Stimulated activated CD4-positive, alpha-beta T cell treated with anti-CD3 and anti-CD28 coated beads, TNF-alpha, amount 100 ng/mL, for 1 hour (primary cell): Measurements from ENCODE around the gene ITK.

Source experiments
- DNase-seq, 3 donors: peaks; one replicate each; pipeline ENCODE4 v3.0.0-alpha.2; 2020; ENCODE audit warnings: low read depth in 3 of 3, low spot score in 1 of 3

Gene ITK

DNA sequence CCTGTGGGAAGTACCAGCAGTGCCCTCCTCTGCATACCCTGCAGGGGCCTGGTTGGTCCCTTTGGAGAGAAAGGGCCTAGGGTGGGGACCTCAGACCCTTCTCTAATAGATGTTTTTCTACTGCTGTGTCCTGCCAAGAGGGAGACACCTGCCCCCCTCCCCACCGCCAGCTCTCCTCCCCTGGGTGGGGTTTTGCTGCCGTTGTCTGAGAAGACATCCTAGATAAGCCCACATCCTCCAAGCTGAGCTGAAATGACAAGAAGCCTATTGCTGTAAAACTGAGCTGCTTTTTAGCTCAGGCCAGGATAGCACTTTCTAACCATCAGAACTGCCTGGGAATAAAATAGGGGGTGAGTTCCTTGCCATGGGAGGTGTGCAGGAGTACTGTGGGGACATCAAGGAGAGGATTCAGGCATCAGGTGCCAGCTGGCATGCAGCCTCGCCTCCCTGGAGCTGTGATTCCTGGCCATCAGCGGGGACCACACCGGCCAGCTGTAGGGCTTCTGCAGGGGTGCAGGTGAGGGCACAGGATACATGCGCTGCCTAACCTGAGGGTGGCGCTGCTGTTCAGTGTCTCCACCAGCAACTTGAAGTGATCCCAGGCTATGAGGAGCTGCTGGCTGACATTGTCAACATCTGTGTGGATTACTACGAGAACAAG, 123.2 kb downstream of the ITK start:
- DNase-seq: peak in 1 of 3 donors; percentile 30
